WTC11 (cell line): ENCODE measurements around the gene PCK2. TPM values are rescaled to one million over a fixed set of nuclear protein-coding genes. Genes with fewer than 3 reads are reported as not detected.

ENCODE experiments used
- AR ChIP-seq: fragments of 250-450 bp; sonication (Bioruptor Pico); IDR thresholded peaks from 2 replicates; pipeline ENCODE4 v1.9.0; 2021; ENCODE audit warnings: mild to moderate bottlenecking
- CDX4 ChIP-seq: fragments of 250-450 bp; sonication (Bioruptor Pico); IDR thresholded peaks from 2 replicates; pipeline ENCODE4 v1.9.0; 2021; ENCODE audit warnings: moderate library complexity, mild to moderate bottlenecking, inconsistent platforms, borderline replicate concordance
- CTCF ChIP-seq: fragments of 200-600 bp; IDR thresholded peaks from 2 replicates; pipeline ENCODE4 v1.8.0; 2022; ENCODE audit warnings: antibody characterized with exemption
- E2F4 ChIP-seq: sonication (generic); formaldehyde crosslinking; IDR thresholded peaks from 2 replicates; pipeline ENCODE4 v1.8.1; 2022; ENCODE audit warnings: low read depth, mild to moderate bottlenecking, moderate library complexity, missing genetic modification reagents, borderline replicate concordance
- ESRRA ChIP-seq: sonication (generic); formaldehyde crosslinking; IDR thresholded peaks from 2 replicates; pipeline ENCODE4 v1.8.1; 2022; ENCODE audit warnings: mild to moderate bottlenecking, missing genetic modification reagents, borderline replicate concordance
- ETV6 ChIP-seq: sonication (generic); formaldehyde crosslinking; IDR thresholded peaks from 2 replicates; pipeline ENCODE4 v1.8.1; 2022; ENCODE audit warnings: mild to moderate bottlenecking, missing genetic modification reagents
- GABPB1 ChIP-seq: sonication (generic); formaldehyde crosslinking; IDR thresholded peaks from 2 replicates; pipeline ENCODE4 v1.8.1; 2023; ENCODE audit warnings: mild to moderate bottlenecking, missing genetic modification reagents
- GTF2I ChIP-seq: fragments of 250-450 bp; sonication (Bioruptor Pico); conservative IDR thresholded peaks from 2 replicates; pipeline ENCODE4 v1.4.0; 2021; ENCODE audit warnings: mild to moderate bottlenecking
- HMGXB4 ChIP-seq: sonication (generic); formaldehyde crosslinking; IDR thresholded peaks from 2 replicates; pipeline ENCODE4 v1.8.1; 2023; ENCODE audit warnings: mild to moderate bottlenecking, moderate library complexity, missing genetic modification reagents
- KAT7 ChIP-seq: sonication (generic); formaldehyde crosslinking; IDR thresholded peaks from 2 replicates; pipeline ENCODE4 v1.8.1; 2023; ENCODE audit warnings: missing genetic modification reagents, mild to moderate bottlenecking, borderline replicate concordance
- MXD4 ChIP-seq: fragments of 250-450 bp; sonication (Bioruptor Pico); IDR thresholded peaks from 2 replicates; pipeline ENCODE4 v1.8.0; 2021; ENCODE audit warnings: mild to moderate bottlenecking, moderate library complexity, borderline replicate concordance
- NFATC4 ChIP-seq: fragments of 250-450 bp; sonication (Bioruptor Pico); IDR thresholded peaks from 2 replicates; pipeline ENCODE4 v1.9.0; 2021; ENCODE audit warnings: mild to moderate bottlenecking
- NFE2L1 ChIP-seq: sonication (generic); formaldehyde crosslinking; IDR thresholded peaks from 2 replicates; pipeline ENCODE4 v1.8.1; 2023; ENCODE audit warnings: missing genetic modification reagents
- NR2C2 ChIP-seq: sonication (generic); formaldehyde crosslinking; IDR thresholded peaks from 2 replicates; pipeline ENCODE4 v1.8.0; 2022; ENCODE audit warnings: mild to moderate bottlenecking, missing genetic modification reagents
- SMAD4 ChIP-seq: sonication (generic); formaldehyde crosslinking; IDR thresholded peaks from 2 replicates; pipeline ENCODE4 v1.8.0; 2022; ENCODE audit warnings: mild to moderate bottlenecking, missing genetic modification reagents
- SOX15 ChIP-seq: fragments of 250-450 bp; sonication (Bioruptor Pico); IDR thresholded peaks from 2 replicates; pipeline ENCODE4 v1.9.0; 2021; ENCODE audit warnings: mild to moderate bottlenecking
- TEAD1 ChIP-seq: sonication (generic); formaldehyde crosslinking; IDR thresholded peaks from 2 replicates; pipeline ENCODE4 v1.8.0; 2022; ENCODE audit warnings: mild to moderate bottlenecking, missing genetic modification reagents
- TEAD4 ChIP-seq: sonication (generic); formaldehyde crosslinking; IDR thresholded peaks from 2 replicates; pipeline ENCODE4 v1.8.0; 2022; ENCODE audit warnings: mild to moderate bottlenecking, missing genetic modification reagents
- USF2 ChIP-seq: sonication (generic); formaldehyde crosslinking; IDR thresholded peaks from 2 replicates; pipeline ENCODE4 v1.8.1; 2023; ENCODE audit warnings: mild to moderate bottlenecking, missing genetic modification reagents, moderate library complexity
- ZMAT4 ChIP-seq: fragments of 250-450 bp; sonication (Bioruptor Pico); IDR thresholded peaks from 2 replicates; pipeline ENCODE4 v1.9.0; 2021; ENCODE audit warnings: mild to moderate bottlenecking
- ZNF121 ChIP-seq: sonication (generic); formaldehyde crosslinking; IDR thresholded peaks from 2 replicates; pipeline ENCODE4 v1.8.0; 2023; ENCODE audit warnings: missing genetic modification reagents
- ZNF138 ChIP-seq: sonication (generic); formaldehyde crosslinking; conservative IDR thresholded peaks from 2 replicates; pipeline ENCODE4 v1.8.1; 2022; ENCODE audit warnings: mild to moderate bottlenecking, moderate library complexity, missing genetic modification reagents
- ZNF281 ChIP-seq: sonication (generic); formaldehyde crosslinking; IDR thresholded peaks from 2 replicates; pipeline ENCODE4 v1.8.0; 2023; ENCODE audit warnings: mild to moderate bottlenecking, missing genetic modification reagents
- ZNF423 ChIP-seq: fragments of 250-450 bp; sonication (Bioruptor Pico); IDR thresholded peaks from 2 replicates; pipeline ENCODE4 v2.1.2; 2022; ENCODE audit warnings: mild to moderate bottlenecking, moderate library complexity
- ZSCAN18 ChIP-seq: fragments of 250-450 bp; sonication (Bioruptor Pico); IDR thresholded peaks from 2 replicates; pipeline ENCODE4 v2.1.2; 2022; ENCODE audit warnings: mild to moderate bottlenecking, moderate library complexity
- total RNA-seq: library from RNA; stranded (reverse); gene quantifications from 3 replicates; pipeline ENCODE4 v1.2.3, GENCODE V29; 2021

The PCK2 gene
- total RNA-seq, 1 experiment from 2014 or later = 67.0 TPM

- no peak for TF ChIP-seq AR (CRISPR knock-in tag)
- no peak for TF ChIP-seq ZSCAN18 (CRISPR knock-in tag)
- no peak for TF ChIP-seq SMAD4 (CRISPR knock-in tag)
- TF ChIP-seq CDX4 (CRISPR knock-in tag) = no peak
- TF ChIP-seq ZNF138 (CRISPR knock-in tag) = 0 out of 2 replicates have a peak, but pooled peaks have one; percentile 36
- peak; percentile 17; the same call in 1 of the 2 replicates for TF ChIP-seq TEAD1
- no peak for TF ChIP-seq ZNF423 (CRISPR knock-in tag)
- peak; percentile 60 for TF ChIP-seq NFE2L1 (CRISPR knock-in tag)
- no peak for TF ChIP-seq ZMAT4
- TF ChIP-seq USF2 = no peak
- no peak for TF ChIP-seq CTCF
- TF ChIP-seq MXD4 (CRISPR knock-in tag) = no peak
- no peak for TF ChIP-seq NR2C2 (CRISPR knock-in tag)
- no peak for TF ChIP-seq TEAD4 (CRISPR knock-in tag)
- 0 out of 2 replicates have a peak, but pooled peaks have one; percentile 43 for TF ChIP-seq ZNF281 (CRISPR knock-in tag)
- peak; percentile 37; the same call in 1 of the 2 replicates for TF ChIP-seq HMGXB4 (CRISPR knock-in tag)
- TF ChIP-seq ZNF121 (CRISPR knock-in tag) = no peak
- TF ChIP-seq KAT7 = peak; percentile 36; the same call in 1 of the 2 replicates
- TF ChIP-seq GABPB1 = peak; percentile 65
- peak; percentile 74; the same call in 1 of the 2 replicates for TF ChIP-seq E2F4 (CRISPR knock-in tag)
- TF ChIP-seq ETV6 (CRISPR knock-in tag) = 0 out of 2 replicates have a peak, but pooled peaks have one; percentile 62
- no peak for TF ChIP-seq NFATC4 (CRISPR knock-in tag)
- no peak for TF ChIP-seq GTF2I (CRISPR knock-in tag)
- peak; percentile 68; the same call in 1 of the 2 replicates for TF ChIP-seq ESRRA (CRISPR knock-in tag)
- TF ChIP-seq SOX15 (CRISPR knock-in tag) = no peak
Observed at GRCh38 chr14:24051789-24052655, 42.1 kb upstream of the PCK2 start, which contains the start of gene CARMIL3 (continued).
